Aorta (tissue), 5 donors: ENCODE data around the gene TM2D3. TPM values are rescaled to one million over a fixed set of nuclear protein-coding genes. Genes with fewer than 3 reads are reported as not detected.

Source experiments
- ATAC-seq: fragments of 200-7000 bp; cut with Tn5 transposase; one replicate; pipeline ENCODE4 v1.9.1; 2022; ENCODE audit warnings: moderate library complexity; ENCODE audit not compliant: low FRiP score
- DNase-seq, 2 donors: peaks; one replicate each; pipeline ENCODE4 v3.0.0-alpha.2; 2020
- H3K27ac ChIP-seq, 2 donors: one replicate each; pipeline ENCODE4 v1.5.1; 2013; ENCODE audit warnings: low read length in 2 of 2, mild to moderate bottlenecking in 2 of 2, moderate library complexity in 2 of 2, control low read depth in 1 of 2, inconsistent platforms in 1 of 2, low read depth in 1 of 2
- H3K27me3 ChIP-seq, 2 donors: one replicate each; pipeline ENCODE4 v1.6.1; 2013; ENCODE audit warnings: control low read depth in 1 of 2, low read length in 1 of 2, mild to moderate bottlenecking in 1 of 2, moderate library complexity in 1 of 2; ENCODE audit not compliant: insufficient read depth in 2 of 2, control insufficient read depth in 1 of 2
- H3K36me3 ChIP-seq, 2 donors: one replicate each; pipeline ENCODE4 v1.6.1; 2013; ENCODE audit warnings: control low read depth in 1 of 2, low read length in 1 of 2, mild to moderate bottlenecking in 1 of 2; ENCODE audit not compliant: insufficient read depth in 2 of 2, control insufficient read depth in 1 of 2
- H3K4me1 ChIP-seq, 2 donors: one replicate each; pipeline ENCODE4 v1.6.1; 2013; ENCODE audit warnings: low read length in 2 of 2, control low read depth in 1 of 2, mild to moderate bottlenecking in 1 of 2, moderate library complexity in 1 of 2; ENCODE audit not compliant: insufficient read depth in 2 of 2, control insufficient read depth in 1 of 2
- H3K4me3 ChIP-seq, 2 donors: one replicate each; pipeline ENCODE4 v1.5.1; 2013; ENCODE audit warnings: low read length in 2 of 2, control low read depth in 1 of 2, mild to moderate bottlenecking in 1 of 2
- H3K9me3 ChIP-seq: one replicate; pipeline ENCODE4 v1.6.1; 2013; ENCODE audit warnings: mild to moderate bottlenecking, low read length; ENCODE audit not compliant: control insufficient read depth
- WGBS, 2 donors: extraction: QIAGEN DNeasy Blood & Tissue Kit; methylation state at CpG; one replicate each; pipeline ENCODE4 v1.1.7; 2013; 5-methylcytosine and 5-hydroxymethylcytosine counted together
- intact Hi-C, 2 donors: fragments of 100-400 bp; cut with DNase I; formaldehyde crosslinking; loops; one replicate each; pipeline versions ENCODE4 v1.14.2 to v1.15.0; 2022
- polyA plus RNA-seq, 2 donors: library from polyadenylated mRNA; stranded (reverse); fragments of 200-250 nt; gene quantifications; one replicate each; pipeline ENCODE4 v1.2.3, GENCODE V29; 2013
- total RNA-seq, 2 donors: library from RNA; stranded (reverse); fragmentation: NEBNext Ultra II Directional; extraction: Animal tissue kit (Norgen Biotek cat#: 25700); gene quantifications; one replicate each; pipeline ENCODE4 v1.2.1, GENCODE V29; 2021
- donor health status: healthy with polysubstance abuse.
- donor health status: Bipolar disorder and iron deficiency.
- donor health status: DM: no; HTN: no; CAD: no.
- donor health status: DM: no; HTN: no; CAD: no.
- donor health status: DM: yes; HTN: yes; CAD: no.

Gene TM2D3
- total and polyA plus RNA-seq, 4 donors = 26.8 to 64.1 (median 52.7) TPM

DNA sequence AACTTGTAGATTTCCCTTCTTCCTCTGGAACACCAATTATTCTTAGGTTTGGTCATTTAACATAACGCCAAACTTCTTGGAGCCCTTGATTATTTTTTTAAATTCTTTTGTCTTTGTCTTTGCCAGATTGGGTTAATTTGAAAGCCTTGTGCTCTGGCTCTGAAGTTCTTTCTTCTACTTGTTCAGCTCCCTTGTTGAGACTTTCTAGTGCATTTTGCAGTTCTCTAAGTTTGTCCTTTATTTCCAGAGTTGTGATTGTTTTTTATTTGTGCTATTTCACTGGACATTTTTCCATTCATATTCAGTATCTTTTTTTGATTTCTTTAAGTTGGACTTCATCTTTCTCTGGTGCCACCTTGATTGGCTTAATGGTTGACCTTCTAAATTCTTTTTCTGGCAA, 55.5 kb downstream of the TM2D3 start:
- peaks cover 4% of the 10 kb centered on the region for H3K9me3 ChIP-seq
- no peaks in the 10 kb centered on the region for H3K27me3 ChIP-seq
- 89 to 91% methylated on average over 1 of the region's 1 CpG for WGBS, 2 donors
- DNase-seq (no peak), ATAC-seq (no peak)
- H3K4me3 ChIP-seq = no peak overlapping the region
- H3K4me1 ChIP-seq = no peaks in the 10 kb centered on the region
- no peak overlapping the region for H3K27ac ChIP-seq
- intact Hi-C loops = no loop called here
- no peaks in the 10 kb centered on the region for H3K36me3 ChIP-seq

Other genes with a start within 250 kb of the TM2D3 start
- gene PCSK6, start 162.7 kb downstream of the TM2D3 start, total RNA-seq = 10 to 100 TPM in 1 of 2 donors, 1 to 10 TPM in 1; 5.0 to 11.2 TPM
- gene PCSK6, start 162.7 kb downstream of the TM2D3 start, polyA plus RNA-seq = 1 to 10 TPM in 1 of 2 donors, not detected in 1; 1.6 TPM
- 10 to 100 TPM; 12.8 to 20.6 TPM for gene TARS3, start 72.1 kb upstream of the TM2D3 start, total RNA-seq
- gene TARS3, start 72.1 kb upstream of the TM2D3 start, polyA plus RNA-seq = 10 to 100 TPM in 1 of 2 donors, 1 to 10 TPM in 1; 2.8 to 13.6 TPM
- gene OR4F6, start 151.1 kb upstream of the TM2D3 start, total RNA-seq = not detected
- gene OR4F6, start 151.1 kb upstream of the TM2D3 start, polyA plus RNA-seq = not detected
- not detected for gene OR4F15, start 159.8 kb upstream of the TM2D3 start, total RNA-seq
- gene OR4F15, start 159.8 kb upstream of the TM2D3 start, polyA plus RNA-seq = not detected